Endothelial cell of umbilical vein (primary cell): ENCODE measurements around the gene GALNT9. TPM values are rescaled to one million over a fixed set of nuclear protein-coding genes. Genes with fewer than 3 reads are reported as not detected.

Experiments used
- BruUV-seq: library from RNA; stranded (reverse); fragments of 400-500 nt; replicated peaks from 2 replicates; lab custom pipeline; 2021; lab: Mats Ljungman, UMichigan
- CTCF ChIA-PET: fragments of 300-600, 350-600 bp; sonication (Branson Sonifier 250); formaldehyde crosslinking; loops from one replicate; lab custom pipeline; 2021; ENCODE audit warnings: antibody characterized with exemption, inconsistent platforms; lab: Charles Lee
- POLR2A ChIA-PET: fragments of 300-600, 350-600 bp; sonication (Branson Sonifier 250); formaldehyde crosslinking; loops from one replicate; lab custom pipeline; 2021; ENCODE audit warnings: antibody characterized with exemption, inconsistent platforms; lab: Charles Lee
- DNase-seq: peaks from one replicate; pipeline ENCODE4 v3.0.0-alpha.2; 2011; ENCODE audit warnings: low read depth, low spot score
- FAIRE-seq: peaks from 2 replicates; lab custom pipeline; 2011; peaks lifted over from hg19 to GRCh38; lab: Jason Lieb, UNC
- H2AFZ ChIP-seq: 2 replicates; pipeline ENCODE4 v1.6.0; 2012; ENCODE audit warnings: low read depth, low read length, control low read depth, inconsistent platforms
- H3K27ac ChIP-seq: 2 replicates; pipeline ENCODE4 v1.5.1; 2011; ENCODE audit warnings: low read depth, mild to moderate bottlenecking, control low read depth, low read length, moderate library complexity; ENCODE audit not compliant: insufficient read depth
- H3K27me3 ChIP-seq, 2 experiments: 2 replicates each; pipeline versions ENCODE4 v1.6.0 to v1.6.1; 2011; ENCODE audit warnings: low read length in 2 of 2, mixed read lengths in 1 of 2; ENCODE audit not compliant: control insufficient read depth in 2 of 2, insufficient read depth in 2 of 2
- H3K36me3 ChIP-seq, 2 experiments: 2 replicates in 1 of 2; 3 replicates in 1 of 2; pipeline ENCODE4 v1.5.1; 2011; ENCODE audit warnings: low read length in 2 of 2, mild to moderate bottlenecking in 1 of 2, moderate library complexity in 1 of 2; ENCODE audit not compliant: control insufficient read depth in 2 of 2, insufficient read depth in 2 of 2; ENCODE audit errors: extremely low read depth in 1 of 2
- H3K4me1 ChIP-seq: 3 replicates; pipeline ENCODE4 v1.5.1; 2011; ENCODE audit warnings: mild to moderate bottlenecking, low read length; ENCODE audit not compliant: control insufficient read depth, insufficient read depth; ENCODE audit errors: extremely low read depth
- H3K4me2 ChIP-seq: 2 replicates; pipeline ENCODE4 v1.6.1; 2011; ENCODE audit warnings: low read length, control low read depth, mixed read lengths; ENCODE audit not compliant: insufficient read depth
- H3K4me3 ChIP-seq, 3 experiments: fragments of 200-600 bp in 1 of 3; sonication (generic), shearing (Covaris generic) in 1 of 3; replicated peaks in 1 of 3; 2 replicates each; pipeline ENCODE4 v1.5.1; 2011 to 2016; ENCODE audit warnings: control low read depth in 3 of 3, low read length in 3 of 3, mild to moderate bottlenecking in 2 of 3, inconsistent platforms in 1 of 3, low read depth in 1 of 3, moderate library complexity in 1 of 3; ENCODE audit not compliant: insufficient read depth in 1 of 3
- H3K79me2 ChIP-seq: 2 replicates; pipeline ENCODE4 v1.6.0; 2012; ENCODE audit warnings: low read length, inconsistent platforms; ENCODE audit not compliant: control insufficient read depth, insufficient read depth
- H3K9ac ChIP-seq: replicated peaks from 2 replicates; pipeline ENCODE3; 2011; ENCODE audit warnings: low read length, control low read depth; ENCODE audit not compliant: insufficient read depth; ENCODE audit errors: extremely low read depth
- H3K9me1 ChIP-seq: replicated peaks from 3 replicates; pipeline ENCODE4 v1.6.0; 2011; ENCODE audit warnings: mild to moderate bottlenecking, low read length; ENCODE audit not compliant: control insufficient read depth, insufficient read depth; ENCODE audit errors: extremely low read depth
- H3K9me3 ChIP-seq: replicated peaks from 2 replicates; pipeline ENCODE4 v1.5.1; 2012; ENCODE audit warnings: low read length, inconsistent platforms; ENCODE audit not compliant: control insufficient read depth, insufficient read depth
- H4K20me1 ChIP-seq: replicated peaks from 2 replicates; pipeline ENCODE3; 2011; ENCODE audit warnings: mild to moderate bottlenecking, low read length; ENCODE audit not compliant: control insufficient read depth, insufficient read depth; ENCODE audit errors: extremely low read depth
- CTCF ChIP-seq, 2 donors: IDR thresholded peaks; 1 replicate in 1 of 2; 2 replicates in 1 of 2; pipeline ENCODE4 v1.5.1; 2011; ENCODE audit warnings: low read length in 2 of 2, mild to moderate bottlenecking in 2 of 2, moderate library complexity in 2 of 2, control low read depth in 1 of 2, inconsistent platforms in 1 of 2, low read depth in 1 of 2; ENCODE audit not compliant: insufficient read depth in 1 of 2; ENCODE audit errors: extremely low read depth in 1 of 2
- EZH2 ChIP-seq: IDR thresholded peaks from 2 replicates; pipeline ENCODE4 v1.6.1; 2012; ENCODE audit warnings: borderline replicate concordance, low read depth, mild to moderate bottlenecking, moderate library complexity, low read length, inconsistent platforms; ENCODE audit not compliant: severe bottlenecking
- FOS ChIP-seq: IDR thresholded peaks from 2 replicates; pipeline ENCODE4 v1.6.1; 2011; ENCODE audit warnings: mild to moderate bottlenecking, low read length, moderate library complexity, borderline replicate concordance; ENCODE audit not compliant: insufficient read depth
- JUN ChIP-seq: IDR thresholded peaks from 2 replicates; pipeline ENCODE4 v1.6.1; 2011; ENCODE audit warnings: borderline replicate concordance, low read depth; ENCODE audit not compliant: insufficient read length, insufficient read depth
- MAX ChIP-seq: IDR thresholded peaks from 2 replicates; pipeline ENCODE4 v1.6.1; 2011; ENCODE audit not compliant: insufficient read depth, insufficient read length
- MYC ChIP-seq: IDR thresholded peaks from one replicate; pipeline ENCODE4 v1.6.1; 2011; ENCODE audit warnings: mild to moderate bottlenecking, low read depth, low read length
- POLR2A ChIP-seq: IDR thresholded peaks from 2 replicates; pipeline ENCODE4 v1.6.1; 2012; ENCODE audit warnings: low read depth, mild to moderate bottlenecking, control low read depth, low read length
- POLR2AphosphoS5 ChIP-seq: IDR thresholded peaks from 2 replicates; pipeline ENCODE4 v1.6.1; 2012; ENCODE audit warnings: low read depth, mild to moderate bottlenecking, control low read depth, low read length, moderate library complexity; ENCODE audit not compliant: insufficient read depth
- dilution Hi-C: fragments of 300-500 bp; cut with MboI; formaldehyde crosslinking; loops from one replicate; pipeline ENCODE4 v1.15.0; 2019; ENCODE audit warnings: low sequenced_read_pairs; ENCODE audit not compliant: extremely low pct_ligation_motif_present
- intact Hi-C: fragments of 100-400 bp; cut with micrococcal nuclease; formaldehyde crosslinking; loops from one replicate; pipeline ENCODE4 v1.10.0; 2022
- polyA plus RNA-seq, 4 experiments: library from polyadenylated mRNA; depleted of rRNA in 3 of 4; stranded (reverse) in 3 of 4; unstranded in 1 of 4; fragments of >200 nt; gene quantifications; 2 replicates each; pipeline versions ENCODE4 v1.2.1 to v1.2.3, GENCODE V29; 2011 to 2012; ENCODE audit warnings: missing spikeins in 1 of 4
- total RNA-seq: library from RNA; stranded (reverse); gene quantifications from 2 replicates; pipeline ENCODE4 v1.2.3, GENCODE V29; 2021

The GALNT9 gene
- total and polyA plus RNA-seq, 2 donors (not counting 3 experiments of a cell fraction or from before 2014, with no cell fraction given), result 0.14 to 0.73 TPM

GRCh38 chr12:132264086-132265010 lies 65.0 kb downstream of the GALNT9 start:
- BruUV-seq, result no TSS peak

More at GRCh38 chr12:132264086-132265010, 65.0 kb downstream of the GALNT9 start:
- Histone ChIP-seq H3K27ac (no peak overlapping the region), H3K4me3 (no peak overlapping the region), H2AFZ (no peak overlapping the region), H3K27me3 (no peaks in the 10 kb centered on the region), H4K20me1 (no peaks in the 10 kb centered on the region), H3K4me1 (no peaks in the 10 kb centered on the region), H3K79me2 (no peaks in the 10 kb centered on the region), H3K4me2 (no peak overlapping the region), H3K9me3 (no peaks in the 10 kb centered on the region), H3K9me1 (no peaks in the 10 kb centered on the region), H3K9ac (no peak overlapping the region), H3K36me3 (no peaks in the 10 kb centered on the region)
- intact Hi-C loops (no loop called here), dilution Hi-C loops (no loop called here)
- POLR2A ChIA-PET, result no interaction called here
- CTCF ChIA-PET, result no interaction called here
- no peak for DNase-seq
- FAIRE-seq, result no peak
- TF ChIP-seq MAX, result no peak
- TF ChIP-seq MYC, result no peak
- TF ChIP-seq JUN, result no peak
- no peak for TF ChIP-seq CTCF (IDR thresholded peaks at IDR 0.05; ENCODE audit: extremely low read depth in 1 of 2, insufficient read depth in 1 of 2, low read depth in 1 of 2, low read length in 2 of 2)
- TF ChIP-seq EZH2, result no peak
- no peak for TF ChIP-seq POLR2A
- TF ChIP-seq POLR2AphosphoS5, result no peak
- TF ChIP-seq FOS, result no peak
